ENCODE measurements around the gene ASPHD2.
A peak's percentile ranks its signal among the peaks of the same experiment; 100 is the strongest.

The ASPHD2 gene

DNA sequence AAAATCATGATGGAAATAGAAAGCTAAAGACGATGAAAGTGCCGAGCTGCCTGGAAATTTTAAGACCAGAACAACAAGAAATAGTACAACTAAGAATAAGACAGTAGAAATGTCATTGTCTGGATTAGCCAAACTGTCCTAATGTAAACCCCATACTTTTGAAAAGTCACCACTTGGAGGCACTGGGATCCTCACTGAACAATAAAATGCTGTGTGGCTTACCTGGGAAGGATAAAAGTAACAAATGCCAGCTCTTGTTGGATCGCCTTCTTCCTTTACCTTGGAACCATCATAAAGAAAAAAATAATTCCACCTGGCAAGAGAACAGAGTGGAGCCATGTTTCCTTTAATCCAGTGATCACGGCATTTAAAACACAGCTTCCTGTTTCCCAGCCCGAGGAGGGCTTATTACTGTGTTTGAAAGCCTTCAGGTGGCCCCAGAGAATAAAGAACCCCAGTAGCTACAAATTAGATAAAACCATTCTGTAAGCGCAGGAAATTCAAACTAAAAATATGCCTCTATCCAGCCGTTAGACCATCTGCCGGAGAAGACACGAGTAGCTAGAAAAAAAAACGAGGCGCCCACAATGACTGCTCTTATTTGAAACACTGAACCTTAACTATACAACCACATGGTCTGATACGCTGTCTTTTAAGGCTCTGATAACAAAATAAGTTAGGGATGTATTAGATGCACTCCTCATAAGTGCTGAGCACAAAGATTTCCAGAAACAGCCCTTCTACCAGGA lies 50.2 kb downstream of the ASPHD2 start:
- DNase-seq, result no peak

DNA sequence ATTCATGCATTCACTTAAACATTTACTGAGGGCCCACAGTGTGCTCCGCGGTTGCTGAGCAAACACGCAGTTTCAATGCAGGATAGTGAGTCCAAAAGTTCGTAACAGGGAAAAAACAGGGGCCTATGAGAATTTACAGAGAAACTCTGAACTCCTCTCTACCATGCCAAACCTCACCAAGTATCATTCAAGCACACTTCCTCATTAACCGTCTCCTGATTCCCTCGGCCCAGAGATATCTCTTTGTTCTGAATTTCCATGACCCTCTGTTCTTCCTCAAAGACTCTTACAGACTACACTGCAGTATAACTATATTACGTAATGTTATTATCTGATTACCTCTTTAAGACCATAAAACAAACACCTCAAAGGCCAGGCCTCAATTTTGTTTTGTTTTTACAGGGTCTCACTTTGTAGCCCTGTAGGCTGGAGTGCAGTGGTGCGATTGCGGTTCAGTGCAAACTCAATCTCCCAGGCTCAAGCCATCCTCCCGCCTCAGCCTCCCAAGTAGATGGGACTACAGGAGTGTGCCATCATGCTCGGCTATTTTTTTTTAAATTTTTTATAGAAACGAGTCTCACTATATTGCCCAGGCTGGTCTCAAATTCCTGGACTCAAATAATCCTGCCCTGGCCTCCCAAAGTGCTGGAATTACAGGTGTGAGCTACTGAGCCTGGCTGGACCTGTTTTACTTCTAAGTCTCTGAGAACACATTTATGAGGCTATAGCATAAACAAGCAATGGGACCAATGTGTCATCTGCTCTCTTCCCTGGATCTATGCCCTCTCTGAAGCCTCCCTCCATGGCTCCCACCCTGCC lies 50.9 kb downstream of the ASPHD2 start:
- DNase-seq, result no peak

DNA sequence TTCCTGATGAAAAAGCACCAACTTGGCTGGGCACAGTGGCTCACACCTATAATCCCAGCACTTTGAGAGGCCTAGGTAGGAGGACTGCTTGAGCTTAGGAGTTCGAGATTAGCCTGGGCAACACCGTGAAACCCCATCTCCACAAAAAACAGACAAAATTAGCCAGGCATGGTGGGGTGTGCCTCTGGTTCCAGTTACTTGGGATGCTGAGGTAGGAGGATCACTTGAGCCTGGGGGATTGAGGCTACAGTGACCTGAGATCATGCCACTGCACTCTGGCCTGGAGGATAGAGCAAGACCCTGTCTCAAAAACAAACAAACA lies 51.5 kb downstream of the ASPHD2 start:
- DNase-seq, result no peak

DNA sequence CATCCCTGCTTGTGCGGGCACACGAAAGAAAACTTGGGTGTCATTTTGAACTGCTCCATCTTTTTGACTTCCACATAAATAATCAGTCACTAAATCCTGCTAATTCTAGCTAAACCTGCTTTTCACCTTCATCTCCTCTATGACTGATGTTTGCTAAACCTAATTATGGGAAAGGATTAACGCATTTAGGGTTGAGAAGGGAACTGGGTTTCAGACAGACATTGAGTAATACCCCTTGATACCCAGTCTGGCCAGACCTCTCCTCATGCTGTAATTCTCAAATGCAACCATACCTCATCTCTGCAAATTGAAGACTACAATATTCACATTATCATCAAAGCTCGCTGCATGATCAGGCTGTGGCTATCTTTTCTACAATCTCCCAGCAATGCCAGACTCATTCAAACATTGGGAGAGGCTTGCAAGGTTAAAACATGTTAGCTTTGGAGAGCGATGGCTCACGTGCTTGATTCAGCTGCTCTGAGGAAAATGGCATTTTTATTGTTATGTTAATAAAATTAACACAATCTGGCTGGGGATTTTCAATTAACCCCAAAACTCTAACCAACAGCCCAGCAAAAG lies 52.1 kb downstream of the ASPHD2 start:
- no peak for DNase-seq

DNA sequence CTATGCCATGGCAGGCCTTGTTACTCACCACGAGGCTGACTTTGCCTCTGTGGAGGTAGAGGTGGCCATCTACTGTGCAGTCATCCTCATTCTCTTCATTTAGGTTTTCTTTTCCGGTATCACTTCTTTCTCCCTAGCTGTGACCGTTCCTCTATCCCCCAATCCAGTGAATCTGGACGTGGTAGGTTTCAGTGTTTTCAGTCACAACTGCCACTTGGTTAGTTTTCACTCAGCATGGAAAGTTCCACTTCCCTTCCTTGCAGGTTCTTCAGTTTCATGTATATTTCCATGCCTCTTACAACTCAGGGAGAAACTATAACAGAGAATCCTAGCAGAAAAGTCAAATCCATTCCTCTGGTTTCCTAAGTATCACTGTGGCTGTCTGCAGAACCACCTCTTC lies 52.6 kb downstream of the ASPHD2 start:
- no peak for DNase-seq

DNA sequence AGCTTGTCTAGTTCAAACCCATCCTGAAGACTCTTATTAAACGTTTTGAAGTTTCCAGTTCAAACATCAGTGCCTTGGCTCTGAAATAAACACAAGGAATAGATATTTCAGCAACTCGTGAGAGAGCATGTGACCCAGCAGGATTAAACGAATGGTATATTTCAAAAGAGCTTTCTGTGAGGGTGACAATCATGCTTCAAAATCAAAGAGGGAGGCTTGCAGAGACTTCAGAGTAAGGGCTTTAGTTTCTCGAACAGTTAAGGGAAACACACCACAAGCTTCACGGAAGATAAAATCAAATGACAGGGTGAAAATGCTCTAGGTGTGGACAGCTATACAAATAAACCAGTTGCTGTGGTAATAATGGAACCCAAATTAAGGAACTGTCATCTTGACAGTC lies 53.1 kb downstream of the ASPHD2 start:
- DNase-seq, result no peak

DNA sequence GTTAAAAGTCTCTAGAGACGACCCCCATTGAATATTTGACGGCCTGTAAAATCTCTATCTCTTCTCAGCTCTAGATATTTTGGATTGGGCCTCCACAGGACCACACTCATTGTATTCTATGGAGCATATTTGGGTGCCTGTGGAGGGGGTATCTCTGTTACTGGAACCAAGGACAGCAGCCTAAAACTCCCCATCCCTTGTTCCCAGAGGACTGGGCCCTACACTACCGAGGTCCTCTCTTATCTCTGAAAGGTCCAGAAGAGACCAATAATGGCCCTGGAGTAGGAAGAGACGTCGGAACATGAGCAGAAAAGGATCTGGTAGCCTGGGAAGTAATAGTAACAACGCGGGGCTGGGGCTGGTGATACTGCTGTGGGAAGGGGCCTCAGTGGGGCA lies 54.0 kb downstream of the ASPHD2 start:
- no peak for DNase-seq

DNA sequence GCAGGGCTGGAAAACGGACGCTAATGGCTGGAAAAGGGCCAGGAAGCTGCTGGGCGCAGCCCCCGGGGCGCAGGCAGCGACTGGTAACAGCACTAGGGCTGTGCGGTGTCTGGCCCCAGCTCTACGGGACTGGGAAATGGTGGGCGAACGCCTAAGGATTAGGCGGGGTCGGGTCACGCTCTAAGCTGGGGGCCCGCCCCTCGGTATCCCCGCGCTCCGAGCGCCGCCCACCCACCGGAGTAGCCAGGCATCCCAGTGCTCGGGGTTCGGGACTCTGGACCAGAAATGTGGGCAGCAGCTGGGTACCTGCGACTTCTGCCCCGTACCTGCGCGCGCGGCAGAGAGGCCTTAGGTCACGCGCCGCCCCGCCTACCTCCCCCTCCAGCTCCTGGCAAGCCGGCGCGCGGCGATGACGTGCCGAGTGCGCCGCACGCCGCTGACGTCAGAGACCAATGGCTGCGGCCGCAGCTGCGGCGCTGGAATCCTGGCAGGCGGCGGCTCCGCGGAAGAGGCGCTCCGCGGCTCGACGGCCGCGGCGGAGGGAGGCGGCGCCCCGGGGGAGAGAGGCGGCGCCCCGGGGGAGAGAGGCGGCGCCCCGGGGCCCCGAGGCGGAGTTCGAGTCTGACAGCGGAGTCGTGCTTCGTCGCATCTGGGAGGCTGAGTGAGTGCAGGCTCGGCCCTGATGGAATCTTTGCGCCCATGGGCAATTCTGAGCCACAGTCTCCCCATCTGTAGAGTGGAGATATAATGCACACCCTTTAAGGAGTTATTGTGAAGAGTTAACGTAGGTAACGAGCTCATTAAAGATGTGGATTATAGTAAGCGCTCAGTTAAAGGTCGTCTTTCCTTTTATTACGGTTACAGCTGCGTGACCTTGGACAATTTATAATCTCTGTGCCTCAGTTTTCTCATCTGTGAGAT lies 54.6 kb downstream of the ASPHD2 start, which contains the start of the genes HPS4 and SRRD:
Gene HPS4, minus strand, starts transcription at position 345 of the 921 bp plus-strand sequence. CDS start 2,021 bp downstream, outside the sequence.
Gene SRRD, plus strand, starts transcription at position 439 of the 921 bp plus-strand sequence. Its CDS starts 14 bp downstream, at position 453.
- peak; percentile 67 to 72 for DNase-seq

DNA sequence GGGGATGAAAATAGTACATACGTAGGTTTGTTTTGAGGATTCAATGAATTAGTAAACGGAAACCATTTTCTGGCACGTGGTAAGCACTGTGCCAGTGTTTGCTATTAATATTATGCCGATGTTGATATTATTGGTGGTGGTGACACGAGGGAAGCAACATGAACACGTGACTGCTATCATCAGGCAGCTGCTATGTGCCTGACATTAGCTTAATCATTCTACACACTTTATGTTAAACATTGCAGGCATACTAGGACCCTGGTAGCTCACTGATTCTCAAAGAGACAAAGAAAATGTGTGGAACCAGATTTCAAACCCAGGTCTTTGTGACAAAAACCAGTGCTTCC lies 55.3 kb downstream of the ASPHD2 start:
- DNase-seq, result no peak

DNA sequence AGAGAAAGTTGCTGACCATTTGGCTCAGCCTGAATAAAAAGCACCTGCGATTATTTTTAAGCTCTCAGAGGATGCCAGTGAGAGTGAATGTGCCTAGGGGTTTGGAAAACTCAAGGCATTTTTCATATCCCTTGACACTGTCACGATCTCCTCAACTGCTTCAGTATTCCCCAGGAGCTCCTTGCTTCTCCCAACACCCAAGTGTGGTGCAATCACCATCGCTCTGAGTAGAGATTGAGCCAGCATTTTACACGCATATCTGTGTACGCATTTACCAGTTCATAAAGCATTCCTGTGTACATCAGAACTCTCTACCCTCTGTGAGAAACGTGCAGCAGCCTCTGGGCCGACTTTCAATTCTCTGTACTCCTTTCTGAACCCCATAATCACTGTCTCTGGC lies 56.0 kb downstream of the ASPHD2 start:
- no peak for DNase-seq

DNA sequence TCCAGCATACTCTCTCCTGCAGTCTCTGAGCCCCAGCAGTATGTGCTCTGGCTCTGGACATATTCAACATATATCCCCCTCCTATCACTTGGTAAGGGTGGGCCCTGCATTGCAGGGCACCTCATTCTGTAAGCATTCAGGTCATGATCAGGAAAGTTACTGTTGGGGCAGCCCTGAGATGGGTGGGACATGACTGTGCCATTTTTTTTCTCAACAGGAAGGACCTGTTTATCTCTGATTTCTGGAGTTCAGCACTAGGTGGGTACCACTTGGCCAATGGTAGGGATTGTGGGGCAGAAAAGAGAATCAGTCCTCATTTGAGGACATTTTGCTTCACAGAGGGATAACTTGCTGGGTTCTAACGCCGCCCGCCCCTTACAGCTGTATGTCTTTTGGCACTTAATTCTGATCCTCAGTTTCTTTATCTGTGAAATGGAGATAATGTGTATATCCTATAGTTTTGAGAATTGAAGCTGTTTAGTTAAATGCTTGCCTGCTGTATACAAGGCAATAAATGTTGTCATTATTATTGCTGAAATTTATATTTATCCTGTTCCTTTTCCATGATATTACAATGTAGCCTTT lies 56.8 kb downstream of the ASPHD2 start:
- DNase-seq, result no peak

DNA sequence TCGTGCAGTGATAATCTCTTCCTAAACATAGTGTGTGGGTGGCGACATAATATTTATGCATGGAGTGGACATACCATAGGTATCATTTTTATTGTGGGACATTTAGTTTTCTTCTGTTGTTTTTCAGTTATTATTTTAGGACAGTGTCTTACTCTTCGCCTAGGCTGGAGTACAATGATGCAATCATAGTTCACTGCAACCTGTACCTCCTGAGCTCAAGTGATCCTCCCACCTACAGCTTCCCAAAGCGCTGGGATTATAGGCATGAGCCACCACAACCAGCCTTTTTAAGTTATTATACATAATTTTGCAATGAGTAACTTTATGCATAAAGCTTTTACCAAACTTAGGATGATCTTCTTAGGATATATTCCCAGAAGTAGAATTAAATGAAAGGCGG lies 57.3 kb downstream of the ASPHD2 start:
- DNase-seq, result no peak

DNA sequence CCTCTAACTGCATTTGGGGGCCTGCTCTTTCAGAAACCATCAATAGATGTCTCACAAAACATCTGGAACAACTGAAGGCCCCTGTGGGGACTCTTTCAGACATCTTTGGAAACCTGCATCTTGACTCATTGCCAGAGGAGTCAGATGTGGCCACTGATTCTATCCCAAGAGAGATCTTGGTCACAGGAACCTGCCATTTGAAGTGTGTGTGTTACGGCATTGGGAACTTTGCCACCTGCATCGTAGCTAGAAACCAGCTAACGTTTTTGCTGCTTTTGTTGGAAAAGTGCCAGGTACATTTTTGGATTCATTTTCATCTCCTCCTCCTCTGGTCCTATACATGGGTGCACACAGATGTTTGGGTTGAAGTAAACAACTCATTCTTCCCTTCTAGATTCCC lies 58.9 kb downstream of the ASPHD2 start:
- no peak for DNase-seq

DNA sequence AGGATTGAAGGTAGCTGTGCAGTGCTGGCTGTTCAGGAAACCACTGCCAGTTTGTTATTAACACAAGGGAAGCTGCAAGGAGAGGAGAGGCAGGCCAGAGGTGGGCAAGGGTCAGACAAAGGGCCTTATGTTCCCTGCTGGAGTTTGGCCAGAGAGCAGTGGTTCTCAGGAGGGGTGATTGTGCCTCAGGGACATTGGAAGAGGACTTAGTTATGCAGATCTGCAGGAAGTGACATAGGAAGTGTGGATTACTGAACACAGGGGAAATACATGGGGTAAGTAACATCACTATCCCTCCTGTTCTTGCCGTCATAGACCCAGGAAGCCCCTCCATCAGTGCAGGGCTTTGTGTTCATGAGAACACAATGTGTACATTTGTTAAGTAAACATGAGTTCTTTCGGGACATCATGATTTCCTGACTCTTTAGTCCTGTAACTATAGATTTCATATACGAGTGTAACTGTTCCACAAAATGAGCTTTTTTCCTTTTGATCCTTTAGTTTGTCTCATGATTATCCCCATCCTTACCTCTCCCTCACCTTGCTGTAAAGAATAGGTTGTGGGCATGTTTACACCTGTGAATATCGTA lies 60.5 kb downstream of the ASPHD2 start:
- DNase-seq, result no peak

DNA sequence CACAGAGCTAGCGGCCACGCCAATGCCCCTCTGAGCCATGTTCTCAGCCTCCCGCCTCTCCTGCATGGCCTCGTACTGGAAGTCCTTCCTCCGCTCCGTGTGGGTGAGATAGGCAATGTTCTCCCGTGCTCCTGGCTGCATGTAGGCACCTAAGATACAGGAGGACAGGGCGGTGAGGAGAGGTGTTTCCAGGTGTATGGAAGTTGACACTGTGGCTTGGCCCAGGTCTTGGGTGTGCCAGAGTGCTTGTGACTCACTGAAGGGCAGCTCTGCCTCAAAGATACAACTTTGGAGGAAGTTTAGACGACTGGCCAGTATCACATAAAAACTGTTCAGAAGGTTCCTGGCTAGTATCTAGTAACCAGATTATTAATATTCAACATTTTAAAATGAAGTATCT lies 63.2 kb downstream of the ASPHD2 start:
- no peak for DNase-seq

DNA sequence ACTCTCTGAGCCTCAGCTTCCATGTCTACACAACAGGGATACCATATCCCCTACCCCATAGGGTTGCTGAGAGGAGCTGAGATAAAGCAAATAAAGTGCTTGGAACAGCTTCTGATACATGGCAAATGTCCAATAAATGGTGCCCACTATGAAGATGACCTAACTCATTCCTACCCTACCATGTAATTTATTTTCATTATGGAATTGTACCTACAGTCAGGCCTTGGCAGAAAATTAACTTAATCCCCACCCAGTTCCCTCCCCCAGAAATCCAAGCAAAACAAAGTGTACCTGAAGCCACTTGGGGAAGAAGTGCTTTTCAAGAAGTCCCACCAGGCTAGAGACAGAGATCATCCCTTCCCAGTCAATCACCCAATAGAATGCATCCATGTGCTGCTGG lies 65.4 kb downstream of the ASPHD2 start:
- no peak for DNase-seq

Data from NCI-H187 (cell line).